Neural progenitor cell (in vitro differentiated cells): ENCODE measurements around the gene GMDS. TPM values are rescaled to one million over a fixed set of nuclear protein-coding genes. Genes with fewer than 3 reads are reported as not detected.

ENCODE experiments used
- DNase-seq: peaks from one replicate; pipeline ENCODE4 v3.0.0-alpha.2; 2016; ENCODE audit warnings: low spot score
- H2AFZ ChIP-seq: fragments of 200-600 bp; sonication (generic); replicated peaks from 2 replicates; pipeline ENCODE4 v1.6.1; 2016; ENCODE audit warnings: antibody characterized with exemption
- H3F3A ChIP-seq: fragments of 200-600 bp; sonication (generic); 2 replicates; pipeline ENCODE4 v1.6.1; 2016; ENCODE audit warnings: antibody characterized with exemption, low read depth
- H3K27ac ChIP-seq: fragments of 200-600 bp; sonication (generic); 2 replicates; pipeline ENCODE4 v1.5.1; 2016; ENCODE audit warnings: mild to moderate bottlenecking
- H3K27me3 ChIP-seq: fragments of 200-600 bp; sonication (generic); 2 replicates; pipeline ENCODE4 v1.6.1; 2016; ENCODE audit warnings: mild to moderate bottlenecking, moderate library complexity
- H3K36me3 ChIP-seq: fragments of 200-600 bp; sonication (generic); 2 replicates; pipeline ENCODE4 v1.5.1; 2016
- H3K4me1 ChIP-seq: fragments of 200-600 bp; sonication (generic); 2 replicates; pipeline ENCODE4 v1.6.1; 2016; ENCODE audit warnings: mixed run types
- H3K4me2 ChIP-seq: fragments of 200-600 bp; sonication (generic); 2 replicates; pipeline ENCODE4 v1.6.1; 2016
- H3K4me3 ChIP-seq: fragments of 200-600 bp; sonication (generic); 2 replicates; pipeline ENCODE4 v1.5.1; 2016
- H3K79me2 ChIP-seq: fragments of 200-600 bp; sonication (generic); 2 replicates; pipeline ENCODE4 v1.6.1; 2016; ENCODE audit warnings: low read depth
- H3K9ac ChIP-seq: fragments of 200-600 bp; sonication (generic); 2 replicates; pipeline ENCODE4 v1.6.1; 2016
- H3K9me3 ChIP-seq: fragments of 200-600 bp; sonication (generic); 2 replicates; pipeline ENCODE4 v1.5.1; 2016; ENCODE audit warnings: low read depth
- H4K20me1 ChIP-seq: fragments of 200-600 bp; sonication (generic); 2 replicates; pipeline ENCODE4 v1.6.1; 2016; ENCODE audit warnings: low read depth
- H3K27ac Mint-ChIP-seq: 3 replicates; pipeline ENCODE4 v1.8.0; 2021; ENCODE audit warnings: mixed read lengths
- H3K27me3 Mint-ChIP-seq: 2 replicates; pipeline ENCODE4 v1.8.0; 2022; ENCODE audit warnings: low read depth, mild to moderate bottlenecking, inconsistent platforms, moderate library complexity, mixed read lengths; ENCODE audit not compliant: insufficient read depth
- H3K36me3 Mint-ChIP-seq: 3 replicates; pipeline ENCODE4 v1.8.0; 2021; ENCODE audit warnings: mixed read lengths
- H3K4me1 Mint-ChIP-seq: 3 replicates; pipeline ENCODE4 v1.8.0; 2021; ENCODE audit warnings: mixed read lengths
- H3K4me3 Mint-ChIP-seq: 3 replicates; pipeline ENCODE4 v1.8.0; 2021; ENCODE audit warnings: mild to moderate bottlenecking, moderate library complexity, mixed read lengths
- H3K9me3 Mint-ChIP-seq: 3 replicates; pipeline ENCODE4 v1.8.0; 2020; ENCODE audit warnings: mixed read lengths
- EZH2 ChIP-seq: fragments of 200-600 bp; sonication (generic); IDR thresholded peaks from 2 replicates; pipeline ENCODE4 v1.6.1; 2017; ENCODE audit warnings: antibody characterized with exemption, mild to moderate bottlenecking, moderate library complexity
- EZH2phosphoT487 ChIP-seq: fragments of 200-600 bp; sonication (generic); IDR thresholded peaks from 2 replicates; pipeline ENCODE4 v1.6.1; 2017; ENCODE audit warnings: antibody characterized with exemption
- total RNA-seq: library from RNA; depleted of rRNA; stranded (reverse); fragments of >200 nt; gene quantifications from 2 replicates; pipeline ENCODE4 v1.2.3, GENCODE V29; 2015; ENCODE audit warnings: low replicate concordance
- TF ChIP-seq, protein P1 (sequence below): fragments of 200-600 bp; sonication (generic); IDR thresholded peaks from 2 replicates; pipeline ENCODE4 v1.5.1; 2017; ENCODE audit warnings: antibody characterized with exemption, mild to moderate bottlenecking

The GMDS gene
- total RNA-seq, 1 donor from 2014 or later, result 22.6 TPM

- H3K36me3 ChIP-seq, result no peaks in the 10 kb centered on the region
- Mint-ChIP-seq H3K4me1 (peaks cover 52% of the 10 kb centered on the region), H3K27ac (no peak overlapping the region), H3K9me3 (peaks cover 2% of the 10 kb centered on the region), H3K36me3 (peaks cover 1% of the 10 kb centered on the region), H3K4me3 (peak overlapping the region; percentile 67), H3K27me3 (peaks cover 52% of the 10 kb centered on the region)
- no peak overlapping the region for H3K9ac ChIP-seq
- H3K27me3 ChIP-seq, result peaks cover 83% of the 10 kb centered on the region
- H3K79me2 ChIP-seq, result no peaks in the 10 kb centered on the region
- H3F3A ChIP-seq, result peaks cover 24% of the 10 kb centered on the region
- TF ChIP-seq EZH2phosphoT487 (no peak), EZH2 (no peak)
- TF ChIP-seq, protein P1, sequence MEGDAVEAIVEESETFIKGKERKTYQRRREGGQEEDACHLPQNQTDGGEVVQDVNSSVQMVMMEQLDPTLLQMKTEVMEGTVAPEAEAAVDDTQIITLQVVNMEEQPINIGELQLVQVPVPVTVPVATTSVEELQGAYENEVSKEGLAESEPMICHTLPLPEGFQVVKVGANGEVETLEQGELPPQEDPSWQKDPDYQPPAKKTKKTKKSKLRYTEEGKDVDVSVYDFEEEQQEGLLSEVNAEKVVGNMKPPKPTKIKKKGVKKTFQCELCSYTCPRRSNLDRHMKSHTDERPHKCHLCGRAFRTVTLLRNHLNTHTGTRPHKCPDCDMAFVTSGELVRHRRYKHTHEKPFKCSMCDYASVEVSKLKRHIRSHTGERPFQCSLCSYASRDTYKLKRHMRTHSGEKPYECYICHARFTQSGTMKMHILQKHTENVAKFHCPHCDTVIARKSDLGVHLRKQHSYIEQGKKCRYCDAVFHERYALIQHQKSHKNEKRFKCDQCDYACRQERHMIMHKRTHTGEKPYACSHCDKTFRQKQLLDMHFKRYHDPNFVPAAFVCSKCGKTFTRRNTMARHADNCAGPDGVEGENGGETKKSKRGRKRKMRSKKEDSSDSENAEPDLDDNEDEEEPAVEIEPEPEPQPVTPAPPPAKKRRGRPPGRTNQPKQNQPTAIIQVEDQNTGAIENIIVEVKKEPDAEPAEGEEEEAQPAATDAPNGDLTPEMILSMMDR, result peak; percentile 92
- H2AFZ ChIP-seq, result peak overlapping the region; percentile 92
- peak overlapping the region; percentile 49 for H3K4me3 ChIP-seq
- peak overlapping the region; percentile 86 for H3K4me2 ChIP-seq
- H3K27ac ChIP-seq, result no peak overlapping the region
- peaks cover 25% of the 10 kb centered on the region for H3K4me1 ChIP-seq
- peaks cover 34% of the 10 kb centered on the region for H4K20me1 ChIP-seq
- DNase-seq, result peak; percentile 94
- H3K9me3 ChIP-seq, result no peaks in the 10 kb centered on the region
Observed at GRCh38 chr6:1604158-1605003, 641.0 kb downstream of the GMDS start.

GRCh38 chr6:1603708-1604107 lies 641.7 kb downstream of the GMDS start:
- Histone ChIP-seq H3K4me3 (peak overlapping the region; percentile 49), H3K79me2 (no peaks in the 10 kb centered on the region), H3K4me2 (peak overlapping the region; percentile 86), H4K20me1 (peaks cover 34% of the 10 kb centered on the region), H3K27ac (no peak overlapping the region), H3F3A (peaks cover 24% of the 10 kb centered on the region), H3K9ac (no peak overlapping the region), H2AFZ (no peak overlapping the region), H3K36me3 (no peaks in the 10 kb centered on the region), H3K9me3 (no peaks in the 10 kb centered on the region), H3K4me1 (peaks cover 25% of the 10 kb centered on the region), H3K27me3 (peaks cover 76% of the 10 kb centered on the region)
- Mint-ChIP-seq H3K9me3 (peaks cover 2% of the 10 kb centered on the region), H3K36me3 (peaks cover 1% of the 10 kb centered on the region), H3K4me1 (peaks cover 50% of the 10 kb centered on the region), H3K27me3 (peaks cover 48% of the 10 kb centered on the region), H3K4me3 (peak overlapping the region; percentile 67), H3K27ac (no peak overlapping the region)
- no peak for TF ChIP-seq EZH2phosphoT487
- TF ChIP-seq, protein P1, result no peak
- no peak for TF ChIP-seq EZH2
- no peak for DNase-seq

GRCh38 chr6:1602049-1602713 lies 643.2 kb downstream of the GMDS start:
- no peak overlapping the region for H3K4me3 Mint-ChIP-seq
- peaks cover 39% of the 10 kb centered on the region for H3K4me1 Mint-ChIP-seq
- peaks cover 64% of the 10 kb centered on the region for H3K27me3 ChIP-seq

More at GRCh38 chr6:1602049-1602713, 643.2 kb downstream of the GMDS start:
- no peak for TF ChIP-seq EZH2phosphoT487
- TF ChIP-seq EZH2, result no peak
- TF ChIP-seq, protein P1, result no peak
- Histone ChIP-seq H3K9ac (no peak overlapping the region), H3K27ac (no peak overlapping the region), H3K4me1 (peaks cover 19% of the 10 kb centered on the region), H4K20me1 (peaks cover 21% of the 10 kb centered on the region), H3K36me3 (no peaks in the 10 kb centered on the region), H3K4me3 (no peak overlapping the region), H3K9me3 (no peaks in the 10 kb centered on the region), H3F3A (peaks cover 13% of the 10 kb centered on the region), H3K79me2 (no peaks in the 10 kb centered on the region), H2AFZ (no peak overlapping the region), H3K4me2 (no peak overlapping the region)
- no peak overlapping the region for H3K27ac Mint-ChIP-seq
- H3K27me3 Mint-ChIP-seq, result peaks cover 35% of the 10 kb centered on the region
- H3K36me3 Mint-ChIP-seq, result no peaks in the 10 kb centered on the region
- DNase-seq, result no peak
- H3K9me3 Mint-ChIP-seq, result no peaks in the 10 kb centered on the region
